ENCODE data around the gene ITGA11.

DNA sequence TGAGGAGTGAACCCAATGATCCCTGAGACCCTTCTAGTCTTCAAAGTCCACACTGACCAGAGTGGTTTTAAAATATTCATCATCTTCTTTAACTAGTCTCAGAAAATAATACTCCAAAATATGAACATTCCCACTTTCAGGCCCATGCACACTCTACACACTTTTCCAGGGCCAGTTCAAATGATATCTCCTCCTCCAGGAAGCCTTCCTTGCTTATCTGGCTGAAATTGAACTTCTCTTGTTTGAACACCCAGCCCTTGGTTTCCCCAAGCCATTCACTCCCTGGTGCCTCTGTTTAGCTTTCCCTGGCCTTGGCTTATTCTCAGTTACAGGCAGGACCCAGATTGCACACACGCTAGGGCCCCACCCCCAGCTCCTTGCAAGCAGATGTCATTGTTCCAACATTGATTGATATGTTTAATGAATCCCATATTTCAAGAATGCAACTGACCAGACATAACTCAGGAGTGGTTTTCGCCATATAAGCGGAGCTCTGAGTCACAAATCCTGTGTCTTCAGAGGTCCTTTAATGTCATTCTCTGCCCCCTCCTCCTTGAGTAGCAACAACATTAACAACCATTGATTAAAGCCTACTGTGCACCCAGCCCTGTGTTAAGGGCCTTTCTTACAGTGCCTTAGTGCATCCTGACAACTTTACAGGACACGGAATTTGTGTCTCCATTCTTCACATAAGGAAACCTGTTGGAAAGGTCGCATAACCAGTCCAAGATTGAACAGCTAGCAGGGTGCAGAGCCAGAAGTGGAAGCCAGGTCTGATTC, 2.1 kb downstream of the ITGA11 start:
- TF ChIP-seq CTCF (conservative IDR thresholded peaks at IDR 0.05; ENCODE audit: low read length) (no peak), EZH2phosphoT487 (IDR thresholded peaks at IDR 0.05; ENCODE audit: borderline replicate concordance, low read depth, low read length) (no peak)
